Activated T-helper 17 cell treated with anti-CD3 and anti-CD28 coated beads, Interleukin-2, amount 50 U/mL, for 72 hours (primary cell): ENCODE measurements around the gene CCT5. TPM values are rescaled to one million over a fixed set of nuclear protein-coding genes. Genes with fewer than 3 reads are reported as not detected.
A peak's percentile ranks its signal among the peaks of the same experiment; 100 is the strongest.

ENCODE experiments used
- ATAC-seq: fragments of 150-1000 bp; cut with Tn5 transposase; replicated peaks from 2 replicates; pipeline ENCODE4 v1.10.0; 2021; ENCODE audit warnings: mild to moderate bottlenecking, moderate library complexity
- H3K27ac Mint-ChIP-seq: one replicate; pipeline ENCODE4 v1.8.0; 2022; ENCODE audit warnings: mixed read lengths
- H3K27me3 Mint-ChIP-seq: one replicate; pipeline ENCODE4 v1.8.0; 2022; ENCODE audit warnings: mixed read lengths
- H3K36me3 Mint-ChIP-seq: one replicate; pipeline ENCODE4 v1.8.0; 2022; ENCODE audit warnings: low read depth, mild to moderate bottlenecking, mixed read lengths
- H3K4me1 Mint-ChIP-seq: one replicate; pipeline ENCODE4 v1.8.0; 2022; ENCODE audit warnings: mixed read lengths
- H3K4me3 Mint-ChIP-seq: one replicate; pipeline ENCODE4 v1.8.0; 2022; ENCODE audit warnings: mild to moderate bottlenecking, mixed read lengths
- H3K9me3 Mint-ChIP-seq: one replicate; pipeline ENCODE4 v1.8.0; 2022; ENCODE audit warnings: mixed read lengths
- total RNA-seq, 2 donors: library from RNA; stranded (reverse); gene quantifications; one replicate each; pipeline ENCODE4 v1.2.3, GENCODE V29; 2022

The CCT5 gene
- 100 to 1,000 TPM; 188 to 476 TPM for total RNA-seq

GRCh38 chr5:10249948-10250805, at the start of gene CCT5:
Gene CCT5, plus strand, starts transcription at chr5:10250280. Its CDS starts 61 bp downstream, at chr5:10250341.
- H3K27ac Mint-ChIP-seq, result peak within 1 kb of the TSS; percentile 100
- H3K36me3 Mint-ChIP-seq, result peaks cover 60% of the 10 kb centered on the region
- H3K9me3 Mint-ChIP-seq, result no peaks in the 10 kb centered on the region
- peak; percentile 82 for ATAC-seq
- H3K4me1 Mint-ChIP-seq, result peaks cover 21% of the 10 kb centered on the region
- H3K27me3 Mint-ChIP-seq, result no peaks in the 10 kb centered on the region
- H3K4me3 Mint-ChIP-seq, result peak within 1 kb of the TSS; percentile 88

DNA sequence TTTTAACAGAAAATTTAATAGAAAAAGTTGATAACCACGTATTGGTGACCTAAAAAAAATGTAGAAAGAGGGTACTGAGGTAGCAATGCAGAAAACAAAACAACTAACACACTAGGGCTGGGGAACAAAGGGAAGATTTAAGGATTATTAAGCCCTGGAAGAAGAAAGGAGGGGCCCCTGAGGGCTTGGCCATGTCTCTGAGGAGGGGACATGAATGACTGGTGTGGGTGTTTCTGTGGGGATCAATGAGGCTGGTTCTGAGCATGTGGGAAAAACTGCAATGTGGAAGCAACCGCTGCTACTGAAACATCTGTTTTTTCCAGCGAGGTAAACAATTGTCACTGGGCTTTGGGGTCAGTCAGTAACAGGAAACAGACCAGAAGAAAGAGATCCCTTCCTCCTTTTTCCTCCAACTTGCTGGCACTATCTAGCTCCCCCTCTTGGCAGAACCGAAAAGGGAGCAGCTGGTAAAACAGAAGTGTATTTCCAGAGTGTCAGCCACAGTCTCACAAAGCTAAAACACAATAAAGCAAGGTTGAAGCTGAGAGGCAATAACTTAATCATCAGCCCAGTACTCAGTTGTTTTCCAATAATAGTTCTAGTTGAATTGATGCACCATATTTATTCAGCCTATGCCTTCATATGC, 48.7 kb upstream of the CCT5 start:
- no peaks in the 10 kb centered on the region for H3K27me3 Mint-ChIP-seq
- H3K4me3 Mint-ChIP-seq, result no peak overlapping the region

DNA sequence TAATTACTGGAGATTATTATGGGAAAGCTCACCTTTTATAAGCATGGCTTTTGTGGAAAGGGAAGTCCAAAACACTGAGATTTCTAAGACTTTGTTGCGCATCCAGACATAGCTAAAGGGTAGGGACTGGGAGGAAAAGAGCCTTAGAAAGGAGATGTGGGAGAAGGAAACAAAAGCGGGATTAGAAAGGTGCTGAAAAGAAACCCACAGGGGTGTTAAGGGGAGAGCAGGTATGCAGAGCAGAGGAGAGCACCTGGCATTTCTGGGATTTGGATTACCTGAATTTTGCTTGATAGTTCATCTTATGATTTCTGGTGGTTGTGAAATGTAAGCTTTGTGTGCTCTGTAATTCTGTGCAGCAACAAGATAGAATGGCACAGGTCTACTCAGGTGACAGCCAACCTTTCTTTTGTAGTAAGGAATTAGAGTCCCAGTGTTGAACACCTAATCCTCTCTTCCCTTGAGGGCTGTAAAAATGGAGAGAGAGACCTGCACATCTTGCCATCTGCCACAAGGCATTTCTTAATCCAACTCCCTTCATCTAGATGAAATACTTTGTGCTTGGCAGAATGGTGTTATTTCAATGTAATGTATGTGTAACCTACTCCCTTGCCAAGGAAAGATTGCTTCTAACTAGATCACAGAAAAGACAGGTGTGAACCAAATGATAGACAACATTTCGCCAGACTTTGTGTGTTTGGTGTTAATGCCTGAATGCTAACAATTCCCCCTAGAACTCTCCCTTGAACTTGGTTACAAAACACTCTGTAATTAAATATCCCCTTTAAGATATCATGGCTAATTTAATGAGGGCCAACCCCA, 47.8 kb upstream of the CCT5 start:
- Mint-ChIP-seq H3K4me1 (no peaks in the 10 kb centered on the region), H3K27ac (no peak overlapping the region), H3K4me3 (no peak overlapping the region), H3K9me3 (peaks cover 13% of the 10 kb centered on the region), H3K36me3 (no peaks in the 10 kb centered on the region), H3K27me3 (no peaks in the 10 kb centered on the region)
- ATAC-seq, result no peak

More for the DNA sequence above, 48.7 kb upstream of the CCT5 start:
- Mint-ChIP-seq H3K27ac (no peak overlapping the region), H3K9me3 (peaks cover 13% of the 10 kb centered on the region), H3K4me1 (no peaks in the 10 kb centered on the region), H3K36me3 (no peaks in the 10 kb centered on the region)
- no peak for ATAC-seq

DNA sequence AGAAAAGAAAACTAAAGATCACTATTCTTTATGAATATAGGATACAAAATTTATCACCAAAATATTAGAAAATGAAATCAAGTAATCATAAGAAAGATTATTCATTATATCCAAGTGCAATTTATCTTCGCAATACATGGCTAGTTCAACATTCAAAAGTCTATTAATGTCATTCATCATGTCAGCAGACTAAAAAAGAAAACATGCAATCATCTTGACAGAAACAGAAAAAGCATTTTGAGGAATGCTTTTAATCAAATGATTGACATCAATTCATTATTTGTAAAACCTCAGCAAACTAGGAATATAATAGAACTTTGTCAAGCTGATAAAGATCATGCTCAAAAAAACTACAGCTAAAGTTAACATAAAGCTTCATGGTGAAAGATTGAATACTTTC, 41.1 kb upstream of the CCT5 start:
- no peak for ATAC-seq
- H3K36me3 Mint-ChIP-seq, result no peaks in the 10 kb centered on the region
- no peak overlapping the region for H3K4me3 Mint-ChIP-seq
- no peaks in the 10 kb centered on the region for H3K9me3 Mint-ChIP-seq
- no peaks in the 10 kb centered on the region for H3K4me1 Mint-ChIP-seq
- H3K27ac Mint-ChIP-seq, result no peak overlapping the region
- H3K27me3 Mint-ChIP-seq, result peaks cover 4% of the 10 kb centered on the region

DNA sequence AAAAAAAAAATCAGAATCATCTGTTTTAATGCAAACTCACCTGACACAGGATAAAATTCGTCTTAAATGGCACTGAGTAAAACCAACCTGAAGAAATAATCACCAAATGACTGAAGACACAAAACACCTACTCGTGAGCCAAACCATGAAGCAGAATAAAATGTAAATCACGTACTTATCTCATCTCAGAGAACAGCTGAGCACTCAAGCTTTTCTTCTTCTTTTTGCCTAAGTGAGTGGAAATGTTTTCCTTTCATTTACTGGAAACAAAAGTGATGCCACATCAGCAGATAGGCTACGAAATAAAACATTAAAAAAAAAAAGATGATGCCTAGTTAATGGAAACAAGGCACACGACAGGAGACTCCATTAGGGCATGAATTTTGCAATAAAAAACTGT, 36.8 kb upstream of the CCT5 start:
- peaks cover 4% of the 10 kb centered on the region for H3K27me3 Mint-ChIP-seq
- H3K27ac Mint-ChIP-seq, result no peak overlapping the region
- no peaks in the 10 kb centered on the region for H3K4me1 Mint-ChIP-seq
- no peaks in the 10 kb centered on the region for H3K9me3 Mint-ChIP-seq
- no peak overlapping the region for H3K4me3 Mint-ChIP-seq
- no peaks in the 10 kb centered on the region for H3K36me3 Mint-ChIP-seq
- no peak for ATAC-seq

- no peak overlapping the region for H3K4me3 Mint-ChIP-seq
- H3K9me3 Mint-ChIP-seq, result no peaks in the 10 kb centered on the region
- no peaks in the 10 kb centered on the region for H3K4me1 Mint-ChIP-seq
- ATAC-seq, result no peak
- no peak overlapping the region for H3K27ac Mint-ChIP-seq
- no peaks in the 10 kb centered on the region for H3K36me3 Mint-ChIP-seq
- no peaks in the 10 kb centered on the region for H3K27me3 Mint-ChIP-seq
Measured at GRCh38 chr5:10214041-10214440, 36.0 kb upstream of the CCT5 start.

- no peaks in the 10 kb centered on the region for H3K9me3 Mint-ChIP-seq
- no peaks in the 10 kb centered on the region for H3K36me3 Mint-ChIP-seq
- H3K4me3 Mint-ChIP-seq, result no peak overlapping the region
- H3K27ac Mint-ChIP-seq, result no peak overlapping the region
- no peak for ATAC-seq
- no peaks in the 10 kb centered on the region for H3K4me1 Mint-ChIP-seq
- no peaks in the 10 kb centered on the region for H3K27me3 Mint-ChIP-seq
Measured at GRCh38 chr5:10215366-10215765, 34.7 kb upstream of the CCT5 start.

DNA sequence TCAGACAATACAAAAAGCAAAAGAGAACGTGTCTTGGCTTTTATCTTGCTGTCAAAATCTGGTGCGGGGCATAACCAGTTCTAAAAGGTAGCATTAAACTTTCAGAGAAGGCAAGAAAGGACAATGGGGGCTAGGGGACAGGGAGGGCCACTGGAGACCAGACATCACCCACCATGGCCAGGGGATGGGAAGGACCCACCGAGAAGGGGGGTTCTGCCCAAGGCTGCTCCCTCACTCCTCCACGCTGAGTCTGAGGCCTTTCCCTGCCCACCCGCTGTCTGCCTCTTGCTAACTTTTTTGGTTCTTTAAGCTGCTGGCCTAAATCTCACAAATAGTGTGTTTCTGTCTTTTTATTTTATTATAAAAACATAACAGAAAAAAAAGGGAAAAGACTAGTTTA, 34.0 kb upstream of the CCT5 start:
- Mint-ChIP-seq H3K27me3 (no peaks in the 10 kb centered on the region), H3K27ac (no peak overlapping the region), H3K4me1 (no peaks in the 10 kb centered on the region), H3K36me3 (no peaks in the 10 kb centered on the region), H3K9me3 (no peaks in the 10 kb centered on the region), H3K4me3 (no peak overlapping the region)
- ATAC-seq, result no peak

DNA sequence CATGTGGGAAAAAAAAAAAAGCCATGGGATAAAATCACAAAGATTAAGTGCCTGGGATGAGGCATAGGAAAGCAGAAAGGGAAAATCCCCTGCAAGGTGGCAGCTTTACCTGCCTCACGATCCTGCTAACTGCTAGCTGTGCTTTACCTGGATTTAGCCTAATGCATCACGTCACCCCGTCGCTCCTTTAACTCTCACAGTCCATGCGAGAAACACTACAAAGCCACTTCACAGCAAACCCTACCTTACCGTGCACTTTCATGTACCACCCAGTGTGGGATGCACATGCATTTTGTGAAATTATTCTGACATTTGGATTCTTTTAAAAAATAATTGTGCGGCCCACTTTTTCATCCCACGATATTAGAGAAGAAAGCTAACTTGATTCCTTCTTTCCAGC, 31.4 kb upstream of the CCT5 start:
- H3K4me3 Mint-ChIP-seq, result no peak overlapping the region
- H3K36me3 Mint-ChIP-seq, result peaks cover 4% of the 10 kb centered on the region
- no peaks in the 10 kb centered on the region for H3K9me3 Mint-ChIP-seq
- no peaks in the 10 kb centered on the region for H3K4me1 Mint-ChIP-seq
- ATAC-seq, result no peak
- no peaks in the 10 kb centered on the region for H3K27me3 Mint-ChIP-seq
- no peak overlapping the region for H3K27ac Mint-ChIP-seq

DNA sequence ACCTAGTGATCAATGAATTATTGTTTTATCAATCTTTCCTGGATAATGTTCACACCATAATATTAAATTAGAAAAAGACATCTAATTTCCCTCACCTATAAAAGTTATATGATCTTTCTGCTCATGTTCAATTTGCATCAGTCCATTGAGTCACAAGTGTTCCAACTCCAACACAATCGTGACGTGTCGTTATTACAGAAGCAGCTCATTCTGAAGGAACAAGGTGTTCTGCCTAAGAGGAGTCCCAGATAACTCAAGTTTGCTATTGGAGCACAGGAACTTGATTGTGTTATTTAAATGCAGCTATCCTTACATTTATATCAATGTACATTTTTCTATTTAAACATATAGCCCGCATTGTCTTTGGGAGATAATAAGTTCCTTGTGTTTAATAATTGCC, 31.0 kb upstream of the CCT5 start:
- Mint-ChIP-seq H3K36me3 (peaks cover 8% of the 10 kb centered on the region), H3K4me3 (no peak overlapping the region), H3K27ac (no peak overlapping the region), H3K27me3 (no peaks in the 10 kb centered on the region), H3K9me3 (no peaks in the 10 kb centered on the region), H3K4me1 (no peaks in the 10 kb centered on the region)
- no peak for ATAC-seq

DNA sequence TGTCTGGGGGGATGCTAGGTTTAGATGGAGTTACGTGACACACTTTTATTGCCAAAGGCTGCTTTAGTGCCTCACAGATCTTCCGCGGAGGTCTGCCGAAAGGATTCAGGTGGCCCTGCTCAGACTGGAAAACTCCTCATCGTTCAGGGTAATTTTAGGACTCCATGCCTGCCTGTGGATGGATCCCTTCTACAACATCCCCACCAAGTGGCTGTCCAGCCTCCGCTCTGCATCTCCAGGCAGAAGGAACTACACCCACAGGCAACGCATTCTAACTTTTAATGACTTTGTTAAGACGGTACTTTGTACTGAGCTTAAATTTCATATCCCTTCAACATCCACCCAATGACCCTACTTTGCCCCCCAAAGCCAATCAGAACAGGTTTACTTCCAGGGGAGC, 29.8 kb upstream of the CCT5 start:
- Mint-ChIP-seq H3K4me1 (no peaks in the 10 kb centered on the region), H3K36me3 (peaks cover 14% of the 10 kb centered on the region), H3K9me3 (no peaks in the 10 kb centered on the region), H3K27ac (no peak overlapping the region), H3K4me3 (no peak overlapping the region), H3K27me3 (no peaks in the 10 kb centered on the region)
- no peak for ATAC-seq

- Mint-ChIP-seq H3K4me3 (no peak overlapping the region), H3K27ac (no peak overlapping the region), H3K36me3 (peaks cover 32% of the 10 kb centered on the region), H3K27me3 (no peaks in the 10 kb centered on the region), H3K9me3 (peaks cover 4% of the 10 kb centered on the region), H3K4me1 (no peaks in the 10 kb centered on the region)
- no peak for ATAC-seq
Measured at GRCh38 chr5:10222326-10222725, 27.8 kb upstream of the CCT5 start.

DNA sequence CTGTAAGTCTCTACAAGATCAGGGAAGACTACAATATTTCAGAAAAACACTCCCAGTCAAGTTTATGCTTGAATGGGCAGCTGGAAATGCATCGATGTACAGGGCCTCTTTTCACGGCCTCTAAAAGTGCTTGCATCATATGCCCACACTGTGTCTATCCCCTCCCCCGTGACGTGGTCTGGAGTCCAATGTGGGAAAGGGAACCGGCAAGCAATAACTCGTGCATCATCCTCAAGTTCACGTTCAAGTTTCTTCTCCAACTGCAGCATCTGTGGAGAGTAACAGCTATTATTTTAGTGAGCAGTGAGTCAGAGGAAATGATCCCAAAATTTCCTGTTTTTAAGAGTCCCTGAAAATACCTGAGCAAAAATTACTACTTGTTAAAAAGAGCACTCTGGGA, 22.7 kb upstream of the CCT5 start:
- ATAC-seq, result no peak
- Mint-ChIP-seq H3K9me3 (peaks cover 4% of the 10 kb centered on the region), H3K36me3 (peaks cover 63% of the 10 kb centered on the region), H3K27ac (no peak overlapping the region), H3K27me3 (no peaks in the 10 kb centered on the region), H3K4me1 (peaks cover 6% of the 10 kb centered on the region), H3K4me3 (no peak overlapping the region)

DNA sequence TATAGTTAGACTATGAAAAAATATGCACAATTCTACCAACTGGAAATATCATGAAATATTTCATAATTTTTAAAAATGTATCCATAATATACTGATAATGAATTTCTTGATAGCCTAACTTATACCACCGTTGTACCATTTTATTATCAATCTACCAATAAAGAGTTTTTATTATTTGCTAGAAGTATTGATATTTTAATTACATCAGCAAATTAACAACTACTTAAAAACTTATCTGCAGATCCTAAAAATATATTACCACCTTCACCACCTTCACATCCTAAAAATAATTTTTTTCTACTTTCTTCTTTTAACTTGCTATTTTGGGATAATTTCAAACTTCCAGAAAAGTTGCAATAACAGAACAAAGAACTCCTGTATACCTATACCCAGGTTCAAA, 21.8 kb upstream of the CCT5 start:
- H3K27me3 Mint-ChIP-seq, result no peaks in the 10 kb centered on the region
- H3K27ac Mint-ChIP-seq, result no peak overlapping the region
- peaks cover 4% of the 10 kb centered on the region for H3K9me3 Mint-ChIP-seq
- peaks cover 6% of the 10 kb centered on the region for H3K4me1 Mint-ChIP-seq
- no peak for ATAC-seq
- no peak overlapping the region for H3K4me3 Mint-ChIP-seq
- H3K36me3 Mint-ChIP-seq, result peaks cover 68% of the 10 kb centered on the region
